A673 (cell line): ENCODE measurements around the gene ACVRL1.

Experiments
- EZH2 ChIP-seq: fragments of 200-600 bp; sonication (generic); IDR thresholded peaks from 2 replicates; pipeline ENCODE4 v1.6.1; 2017; ENCODE audit warnings: borderline replicate concordance, low read depth, mild to moderate bottlenecking, mixed read lengths, antibody characterized with exemption, low read length; ENCODE audit not compliant: poor library complexity, severe bottlenecking
- TF ChIP-seq, protein P1 (sequence below): fragments of 300-800, 200-600 bp; sonication (generic); conservative IDR thresholded peaks from 2 replicates; pipeline ENCODE4 v1.5.1; 2017; ENCODE audit warnings: low read depth, mild to moderate bottlenecking, antibody characterized with exemption, low read length, moderate library complexity, mixed read lengths

DNA sequence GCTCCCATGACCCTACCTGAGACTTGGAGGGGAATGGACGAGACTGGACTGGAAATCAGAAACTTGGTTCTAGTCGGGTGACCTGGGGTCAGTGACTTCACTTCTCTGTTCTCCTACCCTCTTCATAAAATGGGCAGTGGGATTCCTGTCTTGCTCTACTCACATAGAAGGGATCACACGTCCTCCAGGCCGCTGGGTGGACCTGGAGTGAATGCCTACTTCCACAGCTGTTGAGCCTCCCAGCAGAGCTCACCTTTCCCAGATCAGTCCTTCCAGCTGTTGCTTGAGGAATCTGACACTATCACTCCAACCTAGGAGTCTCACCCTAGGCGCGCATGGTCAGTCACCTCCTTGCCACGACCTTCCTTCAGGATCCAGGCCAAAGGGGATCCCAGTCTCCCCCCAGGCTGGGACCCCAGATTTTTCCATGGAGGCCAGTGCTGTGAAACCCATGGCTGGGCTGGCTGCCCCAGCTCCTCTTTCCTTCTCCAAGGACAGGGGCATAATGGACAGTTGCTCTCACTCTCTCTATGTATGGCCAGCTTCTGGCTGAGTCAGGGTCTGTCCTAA, 637 bp downstream of the ACVRL1 start:
- TF ChIP-seq, protein P1, sequence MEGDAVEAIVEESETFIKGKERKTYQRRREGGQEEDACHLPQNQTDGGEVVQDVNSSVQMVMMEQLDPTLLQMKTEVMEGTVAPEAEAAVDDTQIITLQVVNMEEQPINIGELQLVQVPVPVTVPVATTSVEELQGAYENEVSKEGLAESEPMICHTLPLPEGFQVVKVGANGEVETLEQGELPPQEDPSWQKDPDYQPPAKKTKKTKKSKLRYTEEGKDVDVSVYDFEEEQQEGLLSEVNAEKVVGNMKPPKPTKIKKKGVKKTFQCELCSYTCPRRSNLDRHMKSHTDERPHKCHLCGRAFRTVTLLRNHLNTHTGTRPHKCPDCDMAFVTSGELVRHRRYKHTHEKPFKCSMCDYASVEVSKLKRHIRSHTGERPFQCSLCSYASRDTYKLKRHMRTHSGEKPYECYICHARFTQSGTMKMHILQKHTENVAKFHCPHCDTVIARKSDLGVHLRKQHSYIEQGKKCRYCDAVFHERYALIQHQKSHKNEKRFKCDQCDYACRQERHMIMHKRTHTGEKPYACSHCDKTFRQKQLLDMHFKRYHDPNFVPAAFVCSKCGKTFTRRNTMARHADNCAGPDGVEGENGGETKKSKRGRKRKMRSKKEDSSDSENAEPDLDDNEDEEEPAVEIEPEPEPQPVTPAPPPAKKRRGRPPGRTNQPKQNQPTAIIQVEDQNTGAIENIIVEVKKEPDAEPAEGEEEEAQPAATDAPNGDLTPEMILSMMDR, result no peak
- no peak for TF ChIP-seq EZH2
